Left colon (tissue), 2 donors: Measurements from ENCODE around the gene ANGPTL2. TPM values are rescaled to one million over a fixed set of nuclear protein-coding genes. Genes with fewer than 3 reads are reported as not detected.
"Not testable (repeated sequence)": the region's sequence is repeated elsewhere in the genome, so short reads cannot be mapped to it uniquely, and the experiment has no call there.

ENCODE experiments used
- ATAC-seq: fragments of 200-7000 bp; cut with Tn5 transposase; one replicate; pipeline ENCODE4 v1.9.1; 2020; ENCODE audit warnings: mild to moderate bottlenecking, moderate library complexity
- DNase-seq, 2 donors: peaks; one replicate each; pipeline ENCODE4 v3.0.0-alpha.2; 2020
- intact Hi-C, 2 donors: fragments of 100-400 bp; cut with DNase I in 1 of 2; cut with micrococcal nuclease in 1 of 2; formaldehyde crosslinking; loops; one replicate each; pipeline versions ENCODE4 v1.11.2 to v1.14.0; 2022; cut with DNase I, micrococcal nuclease
- total RNA-seq, 2 donors: library from RNA; stranded (reverse); fragmentation: NEBNext Ultra II Directional; extraction: Animal tissue kit (Norgen Biotek cat#: 25700); gene quantifications; one replicate each; pipeline ENCODE4 v1.2.1, GENCODE V29; 2021
- donor health status: DM: no; HTN: no; CAD: no.
- donor health status: DM: yes; HTN: yes; CAD: no.

ANGPTL2 gene
- total RNA-seq, 2 donors from 2014 or later: 6.0 to 12.0 TPM

GRCh38 chr9:127159325-127159801, 36.9 kb upstream of the ANGPTL2 start:
- DNase-seq (peak; percentile 25 to 52), ATAC-seq (peak; percentile 36)
- intact Hi-C loops: no loop called here

GRCh38 chr9:127158786-127159324, 36.4 kb upstream of the ANGPTL2 start:
- ATAC-seq (no peak), DNase-seq (no peak)
- intact Hi-C loops: no loop called here

DNA sequence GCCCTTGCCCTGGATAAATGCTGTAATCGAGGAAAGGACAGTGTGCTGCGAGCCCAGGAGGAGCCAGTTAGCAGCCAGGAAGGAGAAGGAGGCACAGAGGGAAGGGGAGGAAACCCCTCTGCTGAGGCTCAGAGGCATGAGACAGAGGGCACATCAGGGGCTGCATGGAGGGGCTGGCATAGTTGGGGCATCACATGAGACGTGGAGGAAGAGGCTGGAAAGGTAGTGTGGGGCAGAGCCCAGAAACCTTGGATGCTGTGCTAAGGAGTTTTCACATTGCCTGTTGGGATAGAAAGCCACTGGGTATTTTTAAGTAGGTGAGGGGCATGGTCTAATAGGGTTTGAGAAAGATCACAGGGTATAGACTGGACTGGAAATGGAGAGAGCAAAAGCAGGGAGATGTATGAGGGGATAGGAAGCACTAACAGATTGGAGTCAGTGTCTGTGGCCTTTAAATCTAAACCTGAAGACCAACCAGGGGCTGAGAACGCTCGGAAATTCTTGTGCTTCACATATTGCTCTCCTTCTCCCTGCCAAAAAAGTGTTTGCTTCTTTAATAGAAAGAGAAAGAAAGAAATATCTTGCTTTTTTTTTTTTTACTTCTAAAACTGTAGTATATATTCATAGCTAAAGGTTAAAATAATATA, 33.0 kb upstream of the ANGPTL2 start:
- intact Hi-C loops: no loop called here
- no peak for ATAC-seq
- no peak for DNase-seq

DNA sequence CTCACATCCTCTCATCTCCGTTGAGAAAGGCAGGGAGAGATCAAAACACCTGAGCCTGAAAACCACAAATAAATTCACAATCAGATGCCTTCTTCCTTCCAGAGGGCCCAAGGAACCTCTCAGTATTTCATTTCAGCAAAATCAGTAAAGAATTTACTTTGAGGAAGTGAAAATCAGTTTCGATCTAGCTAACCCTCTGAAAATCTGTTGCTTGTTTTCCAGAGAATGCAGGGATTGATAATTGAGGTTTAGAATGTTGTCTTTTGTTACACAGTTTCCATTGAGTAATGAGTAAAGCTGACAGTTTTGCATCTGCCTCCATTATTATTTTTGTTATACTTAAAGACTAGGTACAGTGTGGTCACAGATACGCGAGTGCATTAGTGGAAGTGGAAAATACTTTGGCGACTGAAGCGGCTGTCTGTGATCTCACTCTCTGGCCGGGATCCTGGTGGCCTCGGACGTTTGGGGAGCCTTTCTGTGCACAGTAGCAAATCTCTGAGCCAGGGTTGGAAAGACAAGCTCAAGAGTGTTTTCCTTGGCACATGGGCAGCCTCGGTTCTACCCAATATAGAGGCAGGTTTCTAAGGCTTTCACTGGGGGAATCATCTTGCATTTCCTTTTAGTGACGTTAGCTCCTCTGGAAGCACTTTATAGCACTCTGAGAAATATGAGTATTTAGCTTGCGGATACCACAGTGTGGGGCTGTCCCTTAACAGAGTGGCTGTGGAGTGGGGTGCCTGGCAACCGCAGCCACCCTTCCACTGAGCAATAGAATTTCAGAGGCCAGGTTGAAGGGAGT, 32.2 kb upstream of the ANGPTL2 start:
- ATAC-seq: peak; percentile 17
- intact Hi-C loops: no loop called here
- no peak for DNase-seq

GRCh38 chr9:127154003-127154389, 31.6 kb upstream of the ANGPTL2 start:
- ATAC-seq: no peak
- intact Hi-C loops: no loop called here
- DNase-seq: no peak

GRCh38 chr9:127153501-127153900, 31.1 kb upstream of the ANGPTL2 start:
- no peak for DNase-seq
- intact Hi-C loops: no loop called here
- ATAC-seq: no peak

- DNase-seq: no peak
- no peak for ATAC-seq
- intact Hi-C loops: no loop called here
Observed at GRCh38 chr9:127149463-127150390, 27.3 kb upstream of the ANGPTL2 start.

GRCh38 chr9:127149010-127149409, 26.6 kb upstream of the ANGPTL2 start:
- ATAC-seq (no peak), DNase-seq (no peak)
- intact Hi-C loops: no loop called here

DNA sequence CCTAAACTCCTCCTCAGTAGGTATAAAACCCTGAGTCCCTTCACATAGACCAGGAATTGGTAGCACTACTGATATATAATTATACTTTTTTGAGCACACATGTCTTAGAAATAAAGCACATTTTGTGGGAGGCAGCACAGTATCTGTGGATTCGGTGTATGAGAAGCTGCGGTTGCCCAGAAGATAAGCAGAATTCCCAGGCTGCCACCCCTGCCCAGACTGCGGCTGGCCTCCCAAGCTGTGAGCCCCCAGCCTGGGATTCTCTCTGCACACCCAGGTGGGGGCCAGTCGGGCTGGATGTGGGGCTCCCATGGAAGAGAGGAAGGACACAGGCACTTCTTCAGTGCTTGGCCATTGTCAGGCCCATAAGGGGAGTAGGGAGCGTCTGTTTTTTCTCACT, 25.6 kb upstream of the ANGPTL2 start:
- intact Hi-C loops: no loop called here
- no peak for ATAC-seq
- no peak for DNase-seq

DNA sequence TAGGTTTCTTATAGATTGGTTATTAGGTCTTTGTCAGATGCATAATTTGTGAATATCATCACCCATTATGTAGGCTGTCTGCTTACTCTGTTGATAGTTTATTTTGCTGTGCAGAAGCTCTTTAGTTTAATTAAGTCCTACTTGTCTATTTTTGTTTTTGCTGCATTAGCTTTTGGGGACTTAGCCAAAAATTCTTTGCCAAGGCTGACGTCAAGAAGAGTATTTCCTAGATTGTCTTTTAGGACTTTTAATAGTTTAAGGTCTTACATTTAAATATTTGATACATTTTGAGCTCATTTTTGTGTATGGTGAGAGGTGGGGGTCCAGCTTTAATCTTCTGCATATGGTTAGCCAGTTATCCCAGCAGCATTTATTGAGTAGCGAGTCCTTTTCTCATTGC, 24.8 kb upstream of the ANGPTL2 start:
- DNase-seq (no peak), ATAC-seq (no peak)
- intact Hi-C loops: no loop called here

DNA sequence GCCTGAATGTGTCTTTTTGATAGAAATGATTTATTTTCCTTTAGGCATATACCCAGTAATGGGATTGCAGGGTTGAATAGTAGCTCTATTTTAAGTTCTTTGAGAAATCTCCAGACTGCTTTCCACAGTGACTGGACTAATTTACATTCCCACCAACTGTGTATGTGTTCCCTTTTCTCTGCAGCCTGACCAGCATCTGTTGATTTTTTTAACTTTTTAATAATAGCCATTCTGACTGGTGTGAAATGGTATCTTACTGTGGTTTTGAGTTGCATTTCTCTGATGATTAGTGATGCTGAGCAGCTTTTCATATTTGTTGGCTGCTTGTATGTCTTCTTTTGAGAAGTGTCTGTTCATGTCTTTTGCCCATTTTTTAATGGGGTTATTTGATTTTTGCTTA, 24.4 kb upstream of the ANGPTL2 start:
- ATAC-seq, DNase-seq, intact Hi-C loops: not testable (repeated sequence)

- intact Hi-C loops: no loop called here
- ATAC-seq: no peak
- no peak for DNase-seq
Observed at GRCh38 chr9:127144670-127145445, 22.4 kb upstream of the ANGPTL2 start.

DNA sequence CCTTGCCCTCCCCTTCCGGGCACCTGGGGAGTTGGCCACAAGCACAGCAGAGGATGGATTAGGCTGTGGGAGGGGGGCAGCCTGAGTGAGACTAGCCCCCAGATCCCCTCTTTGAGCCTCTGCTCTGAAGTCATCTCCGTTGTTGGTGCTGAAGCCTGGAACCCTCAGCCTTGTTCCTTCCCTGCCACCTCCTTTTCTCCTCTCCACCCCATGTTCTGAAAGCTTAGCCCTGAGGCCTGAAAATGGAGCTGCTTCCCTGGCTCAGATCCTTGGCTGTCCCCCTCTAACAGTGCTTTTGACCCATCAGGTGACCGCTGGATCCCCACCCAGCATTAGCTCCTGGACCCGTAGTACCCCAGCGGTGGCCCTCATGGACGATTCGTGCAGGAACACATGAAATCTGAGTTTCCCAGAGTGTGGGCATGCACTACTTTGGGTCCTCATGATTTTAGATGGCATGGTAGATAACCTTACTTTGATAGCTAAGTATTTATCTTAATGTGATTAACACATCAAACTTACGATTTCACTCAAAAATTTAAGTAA, 21.6 kb upstream of the ANGPTL2 start:
- no peak for DNase-seq
- intact Hi-C loops: no loop called here

GRCh38 chr9:127142931-127143464, 20.6 kb upstream of the ANGPTL2 start:
- ATAC-seq: no peak
- no peak for DNase-seq
- intact Hi-C loops: no loop called here

More for the DNA sequence above, 21.6 kb upstream of the ANGPTL2 start:
- ATAC-seq: no peak

DNA sequence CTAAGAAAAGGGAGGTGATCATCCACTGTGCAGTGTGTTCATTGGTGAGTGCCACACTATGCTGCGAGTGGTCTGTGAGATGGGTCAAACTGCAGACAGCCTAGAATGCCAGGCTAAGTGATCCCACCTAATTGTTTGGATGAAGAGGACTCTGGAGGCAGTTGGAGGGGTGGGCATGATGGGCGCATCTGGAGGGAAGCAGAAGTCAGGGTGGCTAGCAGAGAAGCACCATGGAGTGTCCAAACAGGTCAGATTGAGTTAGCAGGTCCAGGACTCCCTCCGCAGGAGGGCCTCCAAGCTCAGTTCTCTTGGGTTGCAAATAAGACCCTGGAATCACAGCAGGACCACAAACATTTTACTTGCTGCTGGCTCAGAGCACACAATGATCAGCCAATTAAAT, 19.9 kb upstream of the ANGPTL2 start:
- intact Hi-C loops: no loop called here
- ATAC-seq (no peak), DNase-seq (no peak)

- no peak for DNase-seq
- ATAC-seq: no peak
- intact Hi-C loops: no loop called here
Observed at GRCh38 chr9:127140842-127141675, 18.6 kb upstream of the ANGPTL2 start.

DNA sequence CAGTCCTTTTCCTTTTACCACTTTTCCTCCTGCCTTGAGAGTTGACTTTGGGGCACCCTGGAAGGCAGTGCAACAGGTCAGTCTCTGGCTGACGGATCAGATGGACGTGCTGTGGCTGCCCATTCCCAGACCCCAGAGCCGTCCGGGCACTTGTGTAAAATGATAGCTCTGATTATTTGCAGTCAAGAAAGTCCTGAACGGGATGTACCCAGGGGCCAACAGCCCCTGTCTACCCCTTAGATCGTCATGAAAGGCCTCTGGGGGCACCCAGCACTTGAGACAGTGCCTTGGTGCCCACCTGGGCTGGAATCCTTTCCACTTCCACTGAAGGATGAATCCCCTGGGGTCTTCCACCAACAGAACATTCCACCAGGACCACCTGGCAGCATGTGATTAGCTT, 17.7 kb upstream of the ANGPTL2 start:
- no peak for ATAC-seq
- intact Hi-C loops: no loop called here
- no peak for DNase-seq
